Nucleus accumbens (tissue), 56 donors: ENCODE results near the gene SNX17.
"Not testable (repeated sequence)": the region's sequence is repeated elsewhere in the genome, so short reads cannot be mapped to it uniquely, and the experiment has no call there.

Experiments
- DNase-seq, 56 donors: peaks; one replicate each; lab custom pipeline; 2025; lab: John Stamatoyannopoulos, UW

The SNX17 gene

GRCh38 chr2:27370026-27370815 is at the start of gene SNX17, which contains the start of gene EIF2B4:
Gene SNX17 (plus strand): TSS chr2:27370616. CDS start chr2:27370744, 128 bp downstream.
Gene EIF2B4 (minus strand): TSS chr2:27370338. CDS start chr2:27370314, 24 bp downstream.
- DNase-seq, result peak; percentile 93 to 100 (median 99)

DNA sequence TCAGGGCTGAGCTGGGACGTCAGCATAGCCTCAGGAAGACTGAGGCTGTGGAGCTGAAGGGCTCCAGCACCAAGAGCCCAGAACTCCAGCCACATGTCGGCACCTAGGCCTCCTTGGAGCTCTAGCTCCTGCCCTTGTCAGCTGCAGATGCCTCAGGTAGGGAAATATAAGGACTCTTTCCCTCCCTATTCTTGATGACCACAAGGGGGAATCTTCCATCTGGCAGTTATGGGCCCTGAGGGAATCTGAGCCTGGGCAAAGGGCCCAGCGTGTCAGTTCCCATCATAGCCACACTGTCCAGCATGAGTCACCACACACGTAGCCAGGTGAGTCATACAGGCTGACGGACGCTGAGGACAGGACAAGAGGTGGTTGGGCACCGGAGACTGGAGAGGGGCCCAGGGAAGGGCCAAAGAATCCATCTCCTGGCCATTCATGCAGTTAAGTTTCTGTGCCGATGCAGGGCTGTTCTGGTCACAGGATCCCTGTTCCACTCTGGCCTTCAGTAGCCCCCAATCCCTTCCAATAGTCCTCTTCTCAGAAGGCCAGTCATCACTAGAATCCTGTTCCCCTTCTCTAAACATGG is 49.4 kb upstream of the SNX17 start:
- peak in 2 of 56 donors; percentile 9 to 13 for DNase-seq

DNA sequence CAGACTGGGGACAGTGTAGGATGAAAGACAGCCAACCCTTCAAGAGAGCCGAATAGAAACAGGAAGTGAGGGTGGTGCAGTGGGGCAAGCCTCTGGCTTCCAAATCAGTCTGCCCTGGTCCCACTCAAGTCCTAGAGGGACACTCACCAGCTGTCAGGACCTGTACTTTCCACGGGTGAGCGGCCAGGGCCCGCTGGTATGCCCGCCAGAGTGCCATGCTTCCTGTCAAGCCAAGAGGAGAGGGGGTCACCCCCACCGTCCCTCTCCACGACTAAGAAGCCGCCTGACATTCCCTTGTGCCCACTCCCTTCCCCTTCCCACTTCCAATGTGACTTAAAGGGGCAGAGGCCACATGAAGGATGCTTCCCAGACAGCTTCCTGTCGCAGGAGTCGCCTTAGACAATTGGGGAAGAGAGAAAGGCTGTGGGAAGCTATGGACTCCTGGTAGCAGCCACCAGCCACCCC is 48.1 kb upstream of the SNX17 start:
- peak in 5 of 56 donors; percentile 26 to 51 (median 31) for DNase-seq

DNA sequence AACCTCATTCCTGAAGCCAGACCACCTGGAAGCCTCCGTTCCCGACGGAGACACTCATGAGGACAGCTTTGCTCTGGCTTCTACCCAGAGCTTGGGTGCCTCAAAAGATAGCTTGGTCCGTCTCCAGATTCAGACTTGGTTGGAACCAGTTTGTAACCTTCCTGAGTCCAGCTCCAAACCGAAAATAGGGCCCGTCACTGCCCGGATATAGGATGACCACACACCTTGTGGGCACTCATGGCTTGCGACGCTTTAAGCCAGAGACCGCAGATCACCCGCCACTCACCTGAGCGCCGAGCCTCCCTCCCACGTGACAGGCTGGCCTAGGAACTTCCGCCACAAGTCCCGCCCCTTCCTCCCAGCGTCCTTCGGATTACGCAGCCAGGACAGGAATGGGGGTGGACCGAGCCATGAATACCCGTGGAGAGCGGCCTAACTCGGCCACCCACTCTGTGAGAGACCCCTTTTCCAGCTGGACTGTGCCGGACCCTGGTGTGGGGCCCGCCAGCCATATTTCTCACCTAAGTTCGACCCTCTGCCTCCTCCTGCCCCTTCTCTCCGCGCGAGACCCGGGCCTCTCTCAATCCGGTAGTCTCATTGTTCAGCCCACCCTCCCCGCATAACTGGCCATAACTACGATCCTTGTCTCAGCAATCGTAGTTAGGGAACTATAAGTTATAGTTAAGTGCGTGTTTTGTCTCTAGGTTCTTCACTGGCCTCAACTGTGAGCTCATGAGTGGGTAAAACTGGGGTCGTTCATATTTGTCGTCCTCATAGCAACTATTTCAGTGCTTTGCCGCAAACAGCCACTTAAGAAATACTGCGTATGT is 47.4 kb upstream of the SNX17 start, which contains the start of gene MPV17:
TSS of gene MPV17 (minus strand) at position 332 of the 830 bp plus-strand sequence. CDS start 580 bp downstream, outside the sequence.
- DNase-seq, result peak in 55 of 56 donors; percentile 49 to 95 (median 85)

GRCh38 chr2:27323596-27324285 is 46.7 kb upstream of the SNX17 start:
- no peak for DNase-seq

GRCh38 chr2:27324720-27325119 is 45.7 kb upstream of the SNX17 start:
- DNase-seq, result no peak

DNA sequence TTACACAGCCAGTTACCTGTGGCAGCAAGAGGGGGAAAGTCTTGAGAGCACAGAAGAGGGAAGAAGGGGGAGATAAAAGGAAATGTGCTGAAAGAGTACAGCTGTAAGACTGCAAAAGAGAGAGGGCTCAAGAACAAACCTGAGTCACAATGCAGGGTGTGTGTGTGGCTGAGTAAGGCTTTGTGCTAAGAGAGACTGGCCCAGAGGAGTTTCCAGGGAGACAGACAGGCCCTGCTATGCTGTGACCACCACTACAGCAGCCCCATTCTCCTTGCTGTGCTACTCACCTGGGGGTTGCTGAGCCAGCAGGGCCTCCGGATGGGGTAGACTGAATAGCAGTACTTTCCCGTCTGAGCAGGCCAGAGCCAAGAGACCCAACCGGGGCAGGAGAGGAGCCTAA is 35.1 kb upstream of the SNX17 start:
- DNase-seq, result no peak

DNA sequence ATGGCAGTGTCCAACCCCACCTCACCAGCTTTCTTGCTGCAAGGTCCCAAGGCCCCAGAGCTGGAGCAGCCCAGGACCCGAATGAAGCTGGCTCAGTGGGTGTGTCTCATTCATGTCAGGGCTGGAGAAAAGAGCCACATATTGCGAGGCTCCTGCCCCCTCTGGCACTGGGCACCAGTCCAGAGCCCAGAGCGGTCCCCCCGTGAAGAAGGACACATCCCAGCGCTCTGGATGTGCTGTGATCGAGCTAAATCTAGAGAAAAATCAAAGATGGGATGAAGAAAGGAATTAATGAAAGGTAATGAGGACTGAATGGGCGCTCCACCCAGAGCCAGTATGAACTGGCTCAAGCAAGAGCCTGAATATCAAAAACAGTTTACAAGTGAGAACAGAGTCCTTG is 34.2 kb upstream of the SNX17 start:
- DNase-seq, result no peak

DNA sequence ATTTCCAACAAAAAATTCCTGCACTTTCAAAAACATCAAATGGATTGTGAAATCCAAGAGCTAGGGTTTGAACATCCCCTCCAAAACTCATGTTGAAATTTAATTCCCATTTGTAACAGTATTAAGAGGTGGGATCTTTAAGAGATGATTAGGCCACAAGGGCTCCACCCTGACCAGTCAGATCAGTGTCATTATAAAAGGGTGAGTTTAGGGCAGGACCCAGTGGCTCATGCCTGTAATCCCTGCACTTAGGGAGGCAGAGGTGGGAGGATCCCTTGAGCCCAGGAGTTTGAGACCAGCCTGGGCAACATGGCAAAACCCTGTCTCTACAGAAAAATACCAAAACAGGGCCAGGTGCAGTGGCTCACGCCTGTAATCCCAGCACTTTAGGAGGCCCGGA is 22.8 kb upstream of the SNX17 start:
- no peak for DNase-seq

- DNase-seq, result no peak
These were observed 20.2 kb upstream of the SNX17 start for GRCh38 chr2:27350106-27350693.

- DNase-seq, result no peak
These were observed 18.4 kb upstream of the SNX17 start for GRCh38 chr2:27351802-27352598.

GRCh38 chr2:27353386-27353761 is 17.0 kb upstream of the SNX17 start:
- not testable (repeated sequence) for DNase-seq

GRCh38 chr2:27353762-27354596 is 16.4 kb upstream of the SNX17 start:
- no peak for DNase-seq

- no peak for DNase-seq
These were observed 15.9 kb upstream of the SNX17 start for GRCh38 chr2:27354597-27354927.

DNA sequence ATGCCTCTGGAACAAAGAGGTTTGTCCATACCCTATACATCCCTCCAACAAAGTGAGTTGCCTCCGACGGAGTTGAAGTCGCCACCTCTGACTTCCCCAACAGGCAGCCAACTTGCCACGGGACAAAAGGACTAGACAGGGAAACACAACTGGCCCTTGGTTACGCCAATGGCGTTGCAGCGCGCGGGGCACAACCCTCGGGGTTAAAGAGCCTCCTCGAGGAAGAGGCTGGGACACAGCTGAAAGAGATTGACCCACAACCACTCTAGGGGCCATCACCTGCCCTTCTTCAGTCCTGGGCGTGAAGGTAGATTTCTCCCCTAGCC is 14.4 kb upstream of the SNX17 start:
- DNase-seq, result peak in 11 of 56 donors; percentile 29 to 56 (median 38)

DNA sequence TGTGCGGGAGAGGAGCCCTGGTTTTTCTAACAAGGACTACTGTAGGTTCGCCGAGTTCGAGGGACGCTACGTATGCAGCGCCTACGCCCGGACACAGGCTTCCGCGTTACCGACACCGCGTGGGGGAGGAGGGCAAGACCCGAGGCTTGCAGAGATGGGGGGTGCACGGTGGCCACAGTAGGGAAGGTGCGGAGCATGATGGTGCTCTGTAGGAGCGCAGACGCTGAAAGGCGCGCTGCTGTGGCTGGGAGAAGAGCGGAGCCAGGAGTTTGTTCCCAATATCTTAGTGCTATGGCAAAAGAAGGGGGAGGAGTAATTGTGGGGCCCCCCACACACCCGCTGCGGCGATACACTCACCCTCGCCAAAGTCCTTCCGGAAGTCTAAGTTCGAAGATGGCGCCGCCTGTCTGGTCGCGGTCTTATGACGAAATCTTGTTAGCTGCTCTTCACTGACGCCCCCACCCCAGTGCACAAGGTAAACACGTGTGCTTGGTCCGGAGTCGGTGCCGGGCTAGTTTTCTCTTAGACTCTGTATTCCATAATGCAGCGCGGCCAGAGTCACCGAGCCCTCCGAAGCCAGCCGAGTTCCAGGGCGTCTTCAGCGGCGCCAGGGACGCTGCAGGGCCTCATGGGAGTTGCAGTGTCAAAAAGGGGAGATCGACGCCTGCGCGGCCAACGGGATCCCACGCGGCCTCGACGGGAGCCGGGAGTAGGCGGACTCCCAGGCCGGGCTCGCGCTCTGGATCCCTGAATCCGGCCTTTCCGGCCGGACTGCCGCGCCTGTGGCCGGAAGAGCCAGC is 13.8 kb upstream of the SNX17 start, which contains the start of gene GTF3C2:
TSS of gene GTF3C2 (minus strand) at position 383 of the 800 bp plus-strand sequence. CDS start 13,210 bp downstream, outside the sequence.
- peak; percentile 63 to 100 (median 94) for DNase-seq

DNA sequence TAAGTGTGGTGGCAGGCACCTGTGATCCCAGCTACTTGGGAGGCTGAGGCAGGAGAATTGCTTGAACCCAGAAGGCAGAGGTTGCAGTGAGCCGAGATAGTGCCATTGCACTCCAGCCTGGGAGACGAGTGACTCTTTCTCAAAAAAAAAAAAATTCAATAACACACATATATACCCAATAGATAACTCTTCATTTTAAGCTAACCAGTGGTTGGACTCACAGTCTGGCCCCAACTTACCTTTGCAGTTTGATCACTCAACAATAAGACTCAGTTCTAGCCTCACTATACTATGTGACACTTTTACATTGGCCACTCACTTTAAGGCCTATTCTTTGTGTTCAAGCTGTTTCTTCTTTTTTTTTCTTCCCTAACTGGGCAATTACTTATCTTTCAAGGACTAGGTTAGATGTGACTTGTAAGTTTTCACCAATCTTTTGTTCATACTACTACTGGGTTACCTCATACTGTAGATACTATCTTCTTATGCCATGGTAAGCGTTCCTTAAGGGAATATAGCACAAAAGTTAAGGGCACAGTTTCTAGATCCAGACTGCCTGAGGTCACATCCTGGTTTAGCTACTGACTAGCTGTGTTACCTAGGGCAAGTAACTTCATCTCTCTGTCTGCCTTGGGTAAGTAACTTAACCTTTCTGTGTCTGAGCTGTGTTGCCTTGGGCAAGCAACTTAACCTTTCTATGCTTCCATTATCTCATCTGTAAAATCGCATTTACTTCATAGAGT is 7.6 kb upstream of the SNX17 start:
- DNase-seq, result no peak
